ENCODE data around the gene PROZ.
A peak's percentile ranks its signal among the peaks of the same experiment; 100 is the strongest.

Gene PROZ

GRCh38 chr13:113182046-113182445 lies 23.6 kb downstream of the PROZ start:
- DNase-seq: no peak

- peak in 1 of 2 experiments; percentile 10 for DNase-seq
Measured at GRCh38 chr13:113183450-113184129, 25.1 kb downstream of the PROZ start.

- DNase-seq: no peak
Measured at GRCh38 chr13:113184568-113185440, 26.4 kb downstream of the PROZ start.

- DNase-seq: no peak
Measured at GRCh38 chr13:113186061-113186900, 27.8 kb downstream of the PROZ start.

GRCh38 chr13:113187263-113187669 lies 28.8 kb downstream of the PROZ start:
- DNase-seq: no peak

- no peak for DNase-seq
Measured at GRCh38 chr13:113187883-113188665, 29.6 kb downstream of the PROZ start.

- no peak for DNase-seq
Measured at GRCh38 chr13:113190181-113190580, 31.7 kb downstream of the PROZ start.

GRCh38 chr13:113192279-113192678 lies 33.8 kb downstream of the PROZ start:
- no peak for DNase-seq

GRCh38 chr13:113192902-113193301 lies 34.5 kb downstream of the PROZ start:
- DNase-seq: no peak

GRCh38 chr13:113195360-113195759 lies 36.9 kb downstream of the PROZ start:
- DNase-seq: no peak

GRCh38 chr13:113196970-113197737 lies 38.7 kb downstream of the PROZ start:
- no peak for DNase-seq

GRCh38 chr13:113201815-113202214 lies 43.4 kb downstream of the PROZ start:
- no peak for DNase-seq

- no peak for DNase-seq
Measured at GRCh38 chr13:113202912-113203311, 44.5 kb downstream of the PROZ start.

GRCh38 chr13:113203507-113204377 lies 45.3 kb downstream of the PROZ start:
- no peak for DNase-seq

GRCh38 chr13:113204378-113204734 lies 45.9 kb downstream of the PROZ start:
- DNase-seq: no peak

- DNase-seq: no peak
Measured at GRCh38 chr13:113205428-113205931, 47.0 kb downstream of the PROZ start.

- DNase-seq: no peak
Measured at GRCh38 chr13:113207460-113207859, 49.0 kb downstream of the PROZ start.

GRCh38 chr13:113207890-113208420 lies 49.5 kb downstream of the PROZ start:
- DNase-seq: peak in 1 of 2 experiments; percentile 62

- peak; percentile 86 to 97 for DNase-seq
Measured at GRCh38 chr13:113208421-113209335, 50.2 kb downstream of the PROZ start, which contains the start of gene PCID2. Gene PCID2 (minus strand): TSS chr13:113208669. CDS start chr13:113208634, 35 bp downstream.
